Activated T-cell treated with anti-CD3 and anti-CD28 coated beads for 4 hours (primary cell): Measurements from ENCODE around the gene PRKACA.
"Not testable (repeated sequence)": the region's sequence is repeated elsewhere in the genome, so short reads cannot be mapped to it uniquely, and the experiment has no call there.

ENCODE experiments used
- DNase-seq: peaks from one replicate; pipeline ENCODE4 v3.0.0-alpha.2; 2020

Gene PRKACA

DNA sequence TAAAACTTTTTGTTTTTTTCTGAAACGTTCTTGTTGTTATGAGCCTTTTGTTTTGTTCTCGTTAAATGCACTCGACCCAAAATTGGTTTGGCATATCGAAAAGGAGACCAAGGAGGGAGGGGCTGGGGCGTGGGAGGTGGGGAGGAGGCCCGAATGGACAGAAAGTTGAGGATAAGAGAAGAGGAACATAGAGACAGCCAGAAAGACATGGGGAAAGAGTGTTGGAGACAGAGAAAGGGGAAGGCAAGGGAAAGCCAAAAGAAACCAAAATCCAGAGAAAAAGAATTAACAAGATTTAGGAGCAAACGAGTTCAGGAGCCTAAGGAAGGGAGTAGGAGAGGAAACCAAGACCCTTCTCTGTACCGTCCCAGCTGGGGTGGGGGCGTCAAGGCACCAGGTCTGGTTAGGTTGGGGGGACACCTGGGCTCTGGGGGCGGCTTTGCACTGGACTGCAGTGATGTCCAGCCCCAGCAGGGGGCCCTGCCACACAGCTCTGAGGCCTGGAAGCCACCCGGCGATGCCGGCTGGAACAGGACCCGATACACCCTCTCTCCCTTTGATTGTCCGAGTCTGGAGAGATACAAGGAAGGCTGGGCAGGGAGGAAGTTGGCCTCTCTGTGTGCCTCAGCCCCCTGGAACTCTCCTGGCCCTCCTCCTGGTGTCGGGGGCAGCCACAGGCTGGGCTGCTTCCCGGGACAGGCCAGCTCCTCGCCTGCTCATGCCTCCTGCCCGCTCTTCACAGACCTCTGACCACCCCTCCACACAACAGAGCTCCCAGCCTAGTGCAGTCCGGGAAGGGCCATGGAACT, 30.4 kb upstream of the PRKACA start:
- no peak for DNase-seq

DNA sequence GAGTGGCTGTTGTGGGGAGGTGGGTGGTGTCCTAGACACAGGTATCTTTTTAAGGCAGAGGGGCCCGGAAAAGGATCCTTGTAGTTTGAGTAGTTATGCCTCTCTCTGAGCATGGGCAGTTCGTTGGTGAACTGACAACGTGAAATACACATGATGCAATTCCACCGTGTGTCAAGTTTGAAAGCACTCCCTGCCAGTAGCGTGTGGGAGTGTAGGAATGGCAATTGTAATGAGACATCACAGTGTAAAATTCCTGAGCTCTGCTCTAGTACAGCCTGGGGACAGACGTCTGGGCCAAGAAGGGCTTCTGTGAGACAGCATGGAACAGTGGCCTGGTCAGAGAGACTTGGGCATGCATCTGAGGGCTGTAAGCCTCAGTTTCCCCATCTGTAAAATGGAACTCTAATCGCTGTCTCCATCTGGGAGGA, 29.2 kb upstream of the PRKACA start:
- no peak for DNase-seq

DNA sequence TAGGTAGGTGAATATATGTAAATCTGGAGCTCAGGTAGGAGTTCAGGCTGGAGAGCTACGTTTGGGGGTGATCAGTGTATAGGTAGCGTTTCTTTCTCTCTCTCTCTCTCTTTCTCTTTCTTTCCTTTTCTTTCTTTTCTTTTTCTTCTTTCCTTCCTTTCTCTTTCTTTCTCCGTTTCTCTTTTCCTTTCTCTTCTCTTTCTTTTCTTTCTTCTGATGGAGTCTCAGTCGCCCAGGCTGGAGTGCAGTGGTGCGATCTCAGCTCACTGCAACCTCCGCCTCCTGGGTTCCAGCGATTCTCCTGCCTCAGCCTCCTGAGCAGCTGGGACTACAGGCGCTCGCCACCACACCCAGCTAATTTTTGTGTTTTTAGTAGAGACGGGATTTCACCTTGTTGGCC, 28.6 kb upstream of the PRKACA start:
- DNase-seq = not testable (repeated sequence)

DNA sequence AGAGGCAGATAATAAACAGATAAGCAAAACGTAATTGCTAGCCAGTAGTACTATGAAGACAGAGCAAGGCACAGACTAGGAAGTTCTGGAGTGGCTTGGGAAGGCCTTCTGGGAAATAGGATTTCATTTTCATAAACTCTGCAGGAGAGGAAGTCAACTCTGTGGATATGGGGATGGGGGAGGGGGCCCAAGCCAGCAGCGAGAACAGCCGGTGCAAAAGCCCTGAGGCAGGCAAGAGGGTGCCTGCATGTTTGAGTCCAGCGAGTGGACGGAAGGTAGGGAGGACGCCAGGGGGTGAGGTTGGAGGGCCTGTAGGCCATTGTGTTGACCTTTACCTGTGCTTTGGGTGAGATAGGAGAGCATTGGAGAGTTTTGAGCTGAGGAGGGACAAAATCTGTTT, 27.8 kb upstream of the PRKACA start:
- DNase-seq = no peak

DNA sequence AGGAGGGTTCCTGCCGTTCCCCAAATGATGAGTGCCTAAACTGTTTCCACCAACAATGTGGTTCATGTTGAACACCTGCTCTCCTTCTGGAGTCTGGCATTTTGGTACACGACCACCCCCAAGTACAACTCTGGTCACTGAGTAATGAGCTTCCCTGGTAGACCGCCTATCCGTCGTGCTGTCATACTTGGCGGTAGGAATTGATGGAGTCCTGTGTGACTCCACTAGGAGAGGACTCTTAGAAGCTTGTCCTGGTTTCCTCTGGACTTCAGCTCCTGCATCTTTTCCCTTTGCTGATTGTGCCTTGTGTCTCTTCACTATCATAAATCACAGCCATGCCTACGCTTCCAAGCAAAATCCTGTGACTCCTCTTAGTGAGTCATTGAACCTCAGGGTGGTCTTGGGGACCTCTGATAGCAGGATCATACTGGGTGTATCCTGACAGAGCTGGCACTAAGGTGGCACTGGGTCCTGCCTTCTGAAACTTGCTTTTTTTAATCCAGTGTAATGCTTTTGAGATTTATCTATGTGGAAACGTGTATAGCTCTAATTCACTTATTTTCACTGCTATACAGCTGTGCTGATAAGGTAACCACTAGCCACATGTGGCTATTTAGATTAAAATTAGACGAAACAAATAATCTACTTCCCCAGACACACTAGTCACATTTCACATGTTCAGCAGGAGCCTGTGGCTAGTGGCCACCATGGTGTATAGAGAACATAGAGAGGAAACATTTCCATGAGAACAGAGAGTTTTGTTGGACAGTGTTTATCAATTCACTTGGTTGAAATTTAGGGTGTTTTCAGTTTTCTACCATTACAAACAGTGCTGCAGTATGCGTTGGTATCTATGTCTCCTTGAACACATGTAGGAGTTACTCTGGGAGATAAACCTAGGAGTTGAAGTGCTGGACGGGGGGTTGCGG, 25.0 kb upstream of the PRKACA start:
- no peak for DNase-seq

DNA sequence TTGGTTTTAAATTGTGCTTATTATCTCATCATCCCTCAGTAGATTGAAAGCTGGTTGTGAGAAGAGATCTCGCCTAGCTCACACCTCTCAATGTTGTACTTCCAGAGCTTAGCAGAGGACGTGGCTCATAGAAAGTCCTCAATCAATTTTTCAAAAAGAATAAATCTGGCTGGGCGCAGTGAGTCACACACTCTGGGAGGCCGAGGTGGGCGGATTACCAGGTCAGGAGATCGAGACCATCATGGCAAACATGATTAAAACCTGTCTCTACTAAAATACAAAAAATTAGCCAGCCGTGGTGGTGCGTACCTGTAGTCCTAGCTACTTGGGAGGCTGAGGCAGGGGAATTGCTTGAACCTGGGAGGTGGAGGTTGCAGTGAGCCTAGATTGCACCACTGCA, 23.5 kb upstream of the PRKACA start:
- no peak for DNase-seq

DNA sequence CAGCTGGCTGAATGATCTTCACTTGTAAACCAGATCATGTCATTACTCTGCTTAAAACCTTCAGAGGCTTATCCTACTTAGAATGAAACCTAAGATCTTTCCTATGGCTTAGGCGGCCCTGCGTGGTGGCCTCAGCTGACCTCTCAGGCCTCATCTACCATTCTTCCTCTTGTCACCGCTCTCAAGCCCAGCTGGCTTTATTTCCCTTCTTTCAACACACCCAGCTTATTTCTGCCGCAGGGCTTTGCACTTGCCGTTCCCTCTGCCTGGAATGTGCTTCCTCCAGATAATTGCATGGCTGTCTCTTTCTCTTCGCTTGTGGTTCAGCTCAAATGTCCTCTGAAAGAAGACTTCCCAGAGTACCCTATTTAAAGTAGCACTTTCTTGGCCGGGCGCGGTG, 22.4 kb upstream of the PRKACA start:
- no peak for DNase-seq

DNA sequence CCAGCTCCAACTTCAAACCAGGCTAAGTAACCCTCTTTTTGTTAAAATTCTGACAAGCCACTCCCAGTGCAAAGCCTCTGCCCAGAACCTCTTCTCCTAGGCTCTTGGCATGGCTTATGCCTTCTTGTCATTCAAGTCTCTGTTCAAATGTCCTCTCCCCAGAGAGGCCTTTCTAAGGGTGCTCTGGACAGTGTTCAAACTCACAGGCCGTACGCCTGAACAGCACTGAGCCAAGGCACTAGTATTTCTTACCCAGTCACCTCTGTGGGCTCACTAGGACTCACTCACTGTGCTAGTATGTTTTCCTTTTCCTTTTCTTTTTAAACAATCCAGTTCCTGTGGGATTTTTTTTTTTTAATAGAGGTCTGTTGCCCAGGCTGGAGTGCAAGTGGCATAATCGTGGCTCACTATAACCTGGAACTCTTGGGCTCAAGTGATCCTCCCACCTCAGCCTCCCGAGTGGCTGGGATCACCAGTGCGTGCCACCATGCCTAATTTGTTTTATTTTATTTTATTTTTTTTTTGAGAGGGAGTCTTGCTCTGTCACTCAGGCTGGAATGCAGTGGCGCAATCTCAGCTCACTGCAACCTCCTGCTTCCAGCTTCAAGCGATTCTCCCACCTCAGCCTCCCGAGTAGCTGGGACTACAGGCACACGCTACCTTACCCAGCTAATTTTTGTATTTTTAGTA, 21.2 kb upstream of the PRKACA start:
- DNase-seq = no peak

DNA sequence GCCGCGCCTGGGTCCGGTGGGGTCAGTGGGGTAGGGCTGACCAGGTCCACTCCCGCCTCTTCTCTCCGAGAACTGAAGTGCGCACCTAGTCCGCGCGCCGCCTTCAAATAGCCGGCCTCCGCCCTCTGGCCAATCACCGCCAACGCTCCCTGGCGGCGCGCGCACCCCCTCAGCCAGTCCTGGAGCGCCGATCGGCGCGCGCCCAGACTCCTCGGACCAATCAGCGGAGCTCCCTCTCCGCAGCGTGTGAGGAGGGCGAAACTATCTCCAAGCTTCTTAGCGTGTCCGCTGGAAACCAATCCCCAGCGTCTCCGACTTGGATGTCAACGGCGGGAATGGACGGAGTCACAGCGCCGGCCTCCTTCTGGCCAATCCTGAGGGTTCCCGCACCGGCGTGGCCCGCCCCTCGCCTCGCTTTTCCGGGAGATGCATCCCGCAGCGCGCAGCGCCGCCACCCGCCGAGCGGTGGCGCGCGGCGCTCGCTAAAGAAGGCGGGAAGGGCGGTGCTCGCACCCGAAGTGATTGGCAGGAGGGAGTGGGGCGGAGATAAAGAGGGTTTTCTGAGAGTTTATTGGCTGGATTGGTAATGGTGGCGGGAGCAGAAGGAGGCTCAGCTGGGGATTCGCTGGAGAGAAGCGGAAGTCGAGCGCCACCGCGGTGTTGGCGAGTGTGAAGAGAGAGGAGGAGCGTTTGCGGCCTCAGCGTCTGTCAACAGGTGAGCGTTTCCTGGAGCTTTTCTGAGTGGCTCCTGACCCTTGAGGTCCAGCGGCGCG, 19.1 kb upstream of the PRKACA start, which contains the start of gene ASF1B:
Gene ASF1B (minus strand): TSS at position 81 of the 773 bp plus-strand sequence. CDS start 133 bp downstream, outside the sequence.
- peak; percentile 90 for DNase-seq

DNA sequence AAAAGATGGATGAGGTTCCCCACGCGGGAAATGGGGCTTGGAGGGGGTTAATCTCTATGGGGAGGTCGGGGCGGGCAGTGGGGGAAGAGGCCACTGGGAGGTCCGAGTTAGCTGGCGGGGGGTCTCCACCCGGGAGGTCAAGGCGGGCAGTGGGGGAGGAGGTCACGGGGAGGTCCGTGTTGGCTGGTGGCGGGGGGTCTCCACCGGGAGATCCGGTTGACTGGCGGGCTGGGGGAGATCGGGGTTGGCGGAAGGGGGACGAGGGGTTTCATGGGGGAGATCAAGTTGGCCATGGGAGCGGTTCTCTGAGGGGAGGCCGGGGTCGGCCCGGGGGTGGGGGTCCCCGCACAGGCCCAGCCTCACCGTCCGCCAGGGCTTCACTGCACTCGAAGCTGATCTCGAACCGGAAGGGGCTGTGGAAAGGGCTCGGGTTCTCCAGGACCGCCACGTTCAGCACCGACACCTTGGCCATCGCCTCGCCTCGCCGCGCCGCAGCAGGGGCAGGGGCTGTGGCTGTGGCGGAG, 18.5 kb upstream of the PRKACA start:
- no peak for DNase-seq

DNA sequence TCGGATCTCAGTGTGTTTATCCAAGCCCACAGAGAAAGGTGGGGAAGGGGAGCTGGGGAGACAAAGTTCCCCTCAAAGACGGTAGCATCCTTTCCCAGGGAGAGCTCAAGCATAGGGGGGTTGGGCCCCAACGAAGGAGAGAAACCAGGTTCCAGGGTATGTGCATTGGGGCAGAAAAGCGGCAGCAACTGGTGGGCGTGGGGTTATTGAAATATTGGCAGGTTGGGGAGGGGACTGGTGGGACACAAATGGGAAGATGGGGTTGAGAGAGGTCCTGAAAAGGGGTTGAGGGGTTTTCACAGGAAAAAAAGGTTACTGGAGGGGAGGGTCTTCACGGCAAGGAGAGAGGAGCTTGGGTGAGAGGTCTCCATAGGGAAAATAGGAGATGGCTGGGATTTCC, 17.8 kb upstream of the PRKACA start:
- DNase-seq = no peak

DNA sequence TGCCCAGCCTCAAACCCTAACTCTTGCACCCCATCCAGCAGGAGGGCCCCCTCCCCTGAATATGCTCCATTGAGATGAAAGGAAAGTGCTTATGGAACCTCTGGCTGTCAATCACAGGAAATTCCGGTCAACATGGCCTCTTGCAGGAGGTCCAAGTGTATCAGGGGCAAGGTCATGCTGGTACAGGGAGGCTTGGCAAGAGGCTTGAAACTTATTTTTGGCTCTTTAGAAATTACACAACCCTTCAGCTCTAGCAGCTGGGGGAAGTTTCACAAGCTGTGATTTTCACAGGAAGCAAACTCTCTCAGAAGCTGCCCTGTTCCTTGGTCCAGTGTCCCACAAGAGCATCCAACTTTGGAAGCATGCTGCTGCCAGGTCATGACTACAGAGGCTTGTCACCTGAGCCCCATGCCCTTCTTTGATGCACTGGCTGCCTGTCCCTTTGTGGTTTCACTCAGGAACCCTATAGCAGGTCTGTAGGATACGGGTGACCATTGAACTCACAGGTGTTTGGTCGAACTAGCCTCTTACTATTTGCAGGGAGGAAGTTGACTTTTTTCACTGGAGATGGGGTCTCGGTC, 10.5 kb upstream of the PRKACA start:
- no peak for DNase-seq

DNA sequence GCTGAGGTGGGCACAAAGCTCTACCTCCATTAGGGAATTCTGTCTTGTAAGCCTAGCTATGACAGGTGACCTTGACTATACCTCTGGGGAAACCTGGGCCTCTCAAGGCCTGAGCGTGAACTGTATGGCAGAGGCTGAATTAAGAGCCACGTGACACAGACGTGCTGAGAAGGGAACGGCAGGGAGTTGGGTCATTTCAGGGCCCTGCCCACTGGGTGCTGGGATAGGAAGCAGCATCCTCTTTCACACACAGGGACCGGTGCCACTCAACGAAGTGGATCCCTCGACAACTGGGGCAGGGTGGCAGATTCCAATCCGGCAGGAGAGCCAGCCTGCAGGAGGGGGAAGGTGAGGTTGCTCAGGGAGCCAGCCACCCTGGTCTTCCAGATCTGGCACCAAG, 9.6 kb upstream of the PRKACA start:
- DNase-seq = no peak

DNA sequence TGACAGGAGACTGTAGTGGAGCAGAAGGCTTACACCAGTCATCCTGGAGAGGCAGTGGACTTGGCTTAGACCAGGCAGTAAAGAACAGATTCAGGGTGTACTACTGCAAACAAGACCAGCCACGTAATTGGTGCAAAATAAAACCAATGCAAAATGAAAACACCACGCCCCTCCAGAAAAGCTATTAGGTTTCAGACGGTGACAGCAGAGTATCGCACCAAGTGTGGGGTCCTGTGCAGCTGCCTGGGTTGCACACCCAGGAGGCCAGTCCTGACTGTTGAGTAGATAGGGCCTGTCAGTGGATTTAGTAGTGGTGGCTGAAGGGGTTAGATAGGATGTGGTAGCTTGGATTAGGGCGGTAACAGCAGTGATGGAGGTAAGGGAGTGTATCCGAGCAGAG, 5.4 kb upstream of the PRKACA start:
- DNase-seq = no peak

DNA sequence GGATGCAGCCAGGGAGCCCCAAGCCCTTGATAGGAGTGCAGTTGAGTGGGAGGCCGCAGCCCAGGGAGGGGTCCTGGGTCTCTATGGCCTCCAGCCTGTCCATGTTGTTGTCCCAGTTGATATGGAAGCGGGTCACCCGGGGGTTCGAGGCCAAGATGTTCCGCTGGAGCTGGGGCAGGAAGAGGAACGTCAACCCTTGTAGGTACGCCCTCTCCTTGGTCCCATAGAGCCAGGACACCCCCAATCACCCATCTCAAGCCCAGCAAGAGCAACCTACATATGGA, 2.9 kb upstream of the PRKACA start:
- no peak for DNase-seq

DNA sequence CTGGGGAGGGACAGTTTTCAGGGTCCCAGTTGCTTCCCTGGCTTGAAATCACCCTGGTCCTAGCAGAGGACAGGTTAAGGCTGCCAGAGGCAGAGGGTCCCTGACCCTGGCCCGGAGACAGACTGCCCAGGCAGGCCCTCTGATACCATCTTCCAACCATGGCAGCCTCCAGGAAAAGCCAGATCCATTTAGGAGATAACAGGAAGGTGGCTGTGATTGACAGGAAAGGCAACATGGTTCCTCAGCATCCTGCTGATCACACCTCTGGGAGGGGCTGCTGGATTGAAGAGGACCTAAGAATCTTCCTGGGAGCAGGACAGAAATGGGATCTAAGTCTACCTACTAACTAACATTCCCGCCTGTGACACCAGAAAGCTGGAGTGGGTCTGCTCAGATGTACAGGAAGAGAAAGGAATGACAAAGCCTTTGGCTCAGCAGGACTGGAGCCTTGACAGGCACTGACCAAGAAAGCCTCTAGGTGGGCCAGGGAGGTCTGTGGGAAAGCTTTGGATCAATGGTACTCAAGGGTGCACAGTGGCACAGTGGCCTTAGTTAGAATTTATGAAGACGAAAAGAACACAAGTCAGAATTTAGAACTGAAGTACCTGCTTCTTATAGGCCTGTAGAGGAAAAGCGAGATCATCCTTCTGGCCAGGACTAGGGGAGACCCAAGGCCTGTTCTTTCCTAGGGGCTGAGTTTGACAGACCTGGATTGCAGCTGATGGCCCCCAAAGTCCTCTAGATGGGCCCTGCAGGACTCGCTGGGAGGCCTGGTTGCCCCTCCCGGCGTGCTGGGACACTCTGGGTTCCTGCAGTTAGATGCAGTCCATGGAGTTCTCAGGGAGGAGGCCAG, 2.3 kb upstream of the PRKACA start:
- no peak for DNase-seq

DNA sequence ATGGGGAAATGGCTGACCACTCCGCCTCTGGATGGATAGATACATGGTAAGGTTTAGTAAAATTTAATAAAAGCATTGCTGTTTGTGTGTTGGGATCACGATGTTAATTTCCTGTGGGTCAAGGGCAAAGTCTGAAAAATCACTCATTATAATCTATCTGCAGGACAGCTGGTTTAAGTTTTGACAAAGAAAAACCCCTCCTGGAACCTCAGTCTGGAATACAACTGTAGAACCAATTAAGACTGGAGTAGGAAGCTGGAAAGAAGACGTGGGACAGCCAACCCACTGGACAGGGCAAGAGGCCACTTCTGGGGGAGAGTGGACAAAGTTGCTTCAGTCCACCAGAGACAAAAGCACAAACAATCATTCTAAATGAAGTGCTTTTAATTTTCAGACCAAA, 1.6 kb upstream of the PRKACA start:
- no peak for DNase-seq

DNA sequence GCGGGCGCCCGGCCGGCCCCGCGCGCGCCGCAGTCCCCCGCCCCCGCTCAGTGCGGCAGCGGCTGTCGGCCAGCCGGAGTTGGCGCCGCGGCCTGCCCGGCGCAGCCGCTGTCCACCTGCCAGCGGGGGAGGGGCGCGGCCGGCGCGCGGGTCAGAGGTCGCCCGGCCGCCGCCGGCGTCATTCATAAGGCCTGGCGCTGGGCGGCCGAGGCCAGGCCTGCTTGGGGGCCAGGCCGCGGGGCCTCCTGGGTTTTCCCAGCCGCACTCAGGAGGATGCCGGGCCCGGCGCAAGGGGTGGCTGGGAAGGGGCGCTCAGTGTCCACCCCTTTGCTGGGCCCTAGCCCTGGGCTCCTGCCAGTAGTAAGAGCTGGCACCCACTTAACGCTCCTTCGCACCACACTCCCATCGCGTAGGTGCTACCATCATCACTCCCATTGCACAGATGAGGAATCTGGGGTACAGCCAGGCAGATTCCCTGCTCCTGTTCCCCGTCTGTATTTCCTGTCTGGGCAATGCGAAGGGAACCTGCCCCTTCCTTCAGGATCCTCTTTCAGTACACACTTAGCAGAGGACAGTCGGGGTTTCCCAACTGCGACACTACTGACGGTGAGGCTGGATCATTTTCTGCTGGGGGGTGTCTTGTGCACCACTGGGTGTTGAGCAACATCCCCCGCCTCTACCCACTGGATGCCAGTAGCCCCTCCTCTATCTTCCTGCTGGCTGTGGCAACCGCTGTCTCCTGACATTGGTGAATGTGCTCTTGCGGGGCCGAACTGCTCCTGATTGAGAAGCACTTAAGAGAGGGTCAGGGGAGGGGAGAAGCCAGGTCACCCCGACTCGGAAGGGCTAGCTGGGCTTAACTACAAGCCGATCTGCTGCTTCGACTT, 846 bp upstream of the PRKACA start:
- DNase-seq = no peak

DNA sequence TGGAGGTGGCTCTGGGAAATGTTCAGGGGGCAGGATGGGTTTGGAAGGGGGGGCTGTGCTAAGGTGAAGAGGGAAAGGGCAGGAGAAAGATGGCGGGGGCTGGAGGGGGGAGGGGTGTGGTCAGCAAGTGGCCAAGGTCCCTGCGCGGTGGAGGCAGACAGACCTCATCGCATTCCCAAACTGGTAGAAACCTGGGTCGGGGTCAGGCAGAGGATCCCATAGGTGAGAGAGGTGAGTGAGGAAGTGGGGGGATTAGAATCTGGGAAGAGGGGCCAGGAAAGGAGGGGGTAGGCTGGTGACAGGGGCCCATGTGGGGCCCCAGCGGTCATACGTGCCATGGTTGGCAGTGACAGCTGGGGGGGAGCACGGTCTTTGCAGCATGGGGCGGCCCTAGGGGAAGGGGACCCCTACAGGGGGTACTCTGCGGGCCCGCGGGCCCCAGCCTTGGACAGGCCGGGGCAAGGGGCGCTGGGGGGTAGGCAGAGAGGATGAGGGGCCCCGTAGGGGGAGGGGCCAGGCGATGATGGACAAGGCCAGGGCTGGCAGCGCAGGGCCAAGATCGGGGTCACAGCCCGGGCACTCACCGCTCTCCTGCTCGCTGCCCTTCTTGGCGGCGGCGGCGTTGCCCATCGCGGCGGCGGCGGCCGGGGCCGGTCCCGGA, 514 bp downstream of the PRKACA start:
- DNase-seq = no peak

DNA sequence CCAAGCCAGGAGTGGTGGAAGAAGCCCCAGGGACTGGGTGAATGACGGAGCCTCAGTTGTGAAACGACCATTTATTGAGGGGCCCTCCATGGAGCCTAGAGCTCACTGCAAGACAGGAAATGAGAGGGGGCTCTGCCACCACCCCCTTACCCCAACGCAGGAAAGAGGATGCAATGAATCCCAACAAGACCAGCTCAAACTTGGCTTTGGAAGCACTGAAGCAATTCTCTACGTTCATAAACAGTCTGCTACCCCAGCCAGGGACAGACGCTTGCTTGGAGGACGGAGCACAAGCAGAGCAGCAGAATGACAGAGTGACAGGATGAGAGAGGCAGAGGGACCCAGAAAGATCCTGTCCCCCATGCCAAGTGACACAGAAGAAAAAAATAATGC, 1.0 kb downstream of the PRKACA start:
- no peak for DNase-seq
